B cell (primary cell): ENCODE data around the gene MED16. TPM values are rescaled to one million over a fixed set of nuclear protein-coding genes. Genes with fewer than 3 reads are reported as not detected.

Source experiments
- ATAC-seq: fragments of 200-7000 bp; cut with Tn5 transposase; one replicate; pipeline ENCODE4 v1.10.0; 2021; ENCODE audit warnings: low read depth, mild to moderate bottlenecking, moderate number of reproducible peaks, moderate library complexity
- CTCF ChIA-PET: fragments of 350-600 bp; sonication (Branson Sonifier 250); formaldehyde crosslinking; loops from one replicate; lab custom pipeline; 2021; ENCODE audit warnings: antibody characterized with exemption, inconsistent platforms; lab: Charles Lee
- POLR2A ChIA-PET: fragments of 350-600 bp; sonication (Branson Sonifier 250); formaldehyde crosslinking; loops from one replicate; lab custom pipeline; 2021; ENCODE audit warnings: antibody characterized with exemption; lab: Charles Lee
- DNase-seq: peaks from one replicate; pipeline ENCODE4 v3.0.0; 2013
- H2AFZ ChIP-seq: 2 replicates; pipeline ENCODE4 v1.6.1; 2012; ENCODE audit warnings: mild to moderate bottlenecking, low read depth, low read length; ENCODE audit not compliant: insufficient read depth, poor library complexity, severe bottlenecking
- H3K27ac ChIP-seq, 2 donors: 1 replicate in 1 of 2; 2 replicates in 1 of 2; pipeline ENCODE4 v1.5.1; 2012 to 2013; ENCODE audit warnings: low read length in 2 of 2, mild to moderate bottlenecking in 2 of 2, moderate library complexity in 1 of 2
- H3K27me3 ChIP-seq, 4 experiments: fragments of 200-600 bp in 1 of 4; sonication (generic) in 1 of 4; replicated peaks in 1 of 4; 1 replicate in 2 of 4; 2 replicates in 2 of 4; pipeline versions ENCODE4 v1.6.1 to v1.7.0; 2013 to 2016; ENCODE audit warnings: low read length in 3 of 4, mild to moderate bottlenecking in 2 of 4, mixed read lengths in 1 of 4, moderate library complexity in 1 of 4; ENCODE audit not compliant: insufficient read depth in 4 of 4, control insufficient read depth in 3 of 4; ENCODE audit errors: control extremely low read depth in 1 of 4
- H3K36me3 ChIP-seq, 2 experiments: replicated peaks in 1 of 2; 1 replicate in 1 of 2; 2 replicates in 1 of 2; pipeline versions ENCODE4 v1.6.1 to v1.7.1; 2013; ENCODE audit warnings: low read length in 1 of 2; ENCODE audit not compliant: insufficient read depth in 2 of 2, control insufficient read depth in 1 of 2; ENCODE audit errors: control extremely low read depth in 1 of 2, extremely low read depth in 1 of 2
- H3K4me1 ChIP-seq, 2 donors: fragments of 200-600 bp in 1 of 2; sonication (generic) in 1 of 2; 1 replicate in 1 of 2; 2 replicates in 1 of 2; pipeline versions ENCODE4 v1.5.1 to v1.6.1; 2013 to 2017; ENCODE audit warnings: low read length in 2 of 2; ENCODE audit not compliant: control insufficient read depth in 2 of 2, insufficient read depth in 2 of 2
- H3K4me2 ChIP-seq: replicated peaks from 2 replicates; pipeline ENCODE3; 2012; ENCODE audit warnings: mild to moderate bottlenecking, low read depth, low read length; ENCODE audit not compliant: poor library complexity, severe bottlenecking
- H3K4me3 ChIP-seq, 5 experiments: fragments of 200-600 bp in 1 of 5; sonication (generic) in 1 of 5; 1 replicate in 3 of 5; 2 replicates in 2 of 5; pipeline versions ENCODE4 v1.5.1 to v1.7.0; 2011 to 2016; ENCODE audit warnings: low read length in 4 of 5, mild to moderate bottlenecking in 4 of 5, low read depth in 2 of 5, control low read depth in 1 of 5, moderate library complexity in 1 of 5; ENCODE audit not compliant: insufficient read depth in 1 of 5; ENCODE audit errors: control extremely low read depth in 1 of 5, extremely low read depth in 1 of 5
- H3K79me2 ChIP-seq: fragments of 200-600 bp; sonication (generic); one replicate; pipeline ENCODE4 v1.6.0; 2016; ENCODE audit warnings: low read length; ENCODE audit not compliant: control insufficient read depth, insufficient read depth
- H3K9ac ChIP-seq: fragments of 200-600 bp; sonication (generic); 2 replicates; pipeline ENCODE4 v1.6.1; 2017; ENCODE audit warnings: mild to moderate bottlenecking, low read length, moderate library complexity
- H3K9me3 ChIP-seq, 3 donors: one replicate each; pipeline versions ENCODE4 v1.6.1 to v1.7.1; 2013; ENCODE audit warnings: low read length in 2 of 3; ENCODE audit not compliant: control insufficient read depth in 2 of 3, insufficient read depth in 1 of 3; ENCODE audit errors: control extremely low read depth in 1 of 3
- H4K20me1 ChIP-seq: 2 replicates; pipeline ENCODE4 v1.6.0; 2012; ENCODE audit warnings: mild to moderate bottlenecking, low read length; ENCODE audit not compliant: insufficient read depth, control insufficient read depth, poor library complexity, severe bottlenecking
- H3K27ac Mint-ChIP-seq: one replicate; pipeline ENCODE4 v1.8.0; 2021; ENCODE audit warnings: mixed read lengths
- H3K27me3 Mint-ChIP-seq: one replicate; pipeline ENCODE4 v1.8.0; 2021; ENCODE audit warnings: mixed read lengths
- H3K4me1 Mint-ChIP-seq: one replicate; pipeline ENCODE4 v1.8.0; 2021; ENCODE audit warnings: mixed read lengths
- H3K4me3 Mint-ChIP-seq: one replicate; pipeline ENCODE4 v1.8.0; 2021; ENCODE audit warnings: mixed read lengths
- H3K9me3 Mint-ChIP-seq: one replicate; pipeline ENCODE4 v1.8.0; 2022; ENCODE audit warnings: mixed read lengths; ENCODE audit not compliant: insufficient read depth
- EZH2 ChIP-seq: IDR thresholded peaks from 2 replicates; pipeline ENCODE4 v1.6.1; 2012; ENCODE audit warnings: borderline replicate concordance, low read depth, mild to moderate bottlenecking, moderate library complexity, low read length; ENCODE audit not compliant: insufficient read depth, poor library complexity, severe bottlenecking
- WGBS: methylation state at CpG from one replicate; pipeline ENCODE4 v1.1.5; 2013; ENCODE audit warnings: missing lambda C conversion rate; ENCODE audit not compliant: insufficient coverage; 5-methylcytosine and 5-hydroxymethylcytosine counted together
- intact Hi-C: fragments of 100-400 bp; cut with micrococcal nuclease; formaldehyde crosslinking; loops from one replicate; pipeline ENCODE4 v1.10.0; 2022
- polyA plus RNA-seq: library from polyadenylated mRNA; depleted of rRNA; stranded (reverse); fragments of >200 nt; gene quantifications from 2 replicates; pipeline ENCODE4 v1.2.3, GENCODE V29; 2012
- total RNA-seq, 2 donors: library from RNA; stranded (reverse); fragments of 120-200 nt in 1 of 2; gene quantifications; 1 replicate in 1 of 2; 2 replicates in 1 of 2; pipeline versions ENCODE4 v1.2.3 to v1.2.4, GENCODE V29; 2013 to 2022
- TF ChIP-seq, protein P1 (sequence below): fragments of 200-600 bp; IDR thresholded peaks from one replicate; pipeline ENCODE4 v1.8.0; 2022; ENCODE audit warnings: antibody characterized with exemption, mild to moderate bottlenecking

The MED16 gene
- total and polyA plus RNA-seq, 2 donors (not counting 1 experiment from before 2014, with no cell fraction given) = 85.0 to 85.3 TPM

DNA sequence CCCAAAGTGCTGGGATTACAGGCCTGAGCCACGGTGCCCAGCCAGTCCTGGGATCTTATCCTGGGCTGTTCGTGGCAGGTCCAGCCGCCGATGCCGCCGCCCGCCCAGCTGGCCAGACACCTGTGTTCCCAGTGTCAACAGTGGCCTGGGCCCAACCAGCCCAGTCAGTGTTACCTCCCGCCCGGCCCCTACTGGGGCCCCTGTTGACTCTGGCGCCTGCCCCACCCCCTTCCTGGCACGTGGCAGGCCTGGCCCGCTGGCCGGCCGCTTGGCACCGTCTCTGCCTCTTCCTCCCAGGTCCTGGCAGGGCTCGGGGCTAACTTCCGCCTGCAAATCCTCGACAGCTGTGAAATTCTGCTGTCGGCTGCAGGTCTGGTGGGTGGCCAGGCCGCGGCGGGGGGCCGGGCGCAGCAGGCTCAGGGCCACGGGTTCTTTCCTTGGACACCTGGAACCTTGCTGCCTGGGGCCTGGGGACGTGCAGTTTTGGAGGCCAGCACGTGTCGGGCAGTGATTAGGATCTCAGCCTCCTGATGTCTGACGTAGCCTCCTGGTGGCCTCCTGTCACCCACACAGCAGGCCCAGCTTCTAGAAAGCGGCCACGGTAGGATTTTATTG is 42.0 kb upstream of the MED16 start:
- Histone ChIP-seq H2AFZ (no peak overlapping the region), H3K4me2 (peak overlapping the region; percentile 49), H3K27me3 (no peaks in the 10 kb centered on the region), H3K27ac (peak overlapping the region in 1 of 2 donors; percentile 23), H3K4me3 (no peak overlapping the region), H3K4me1 (peaks cover 24 to 56% of the 10 kb centered on the region in 2 donors), H4K20me1 (peaks cover 29% of the 10 kb centered on the region), H3K79me2 (peaks cover 45% of the 10 kb centered on the region), H3K9ac (no peak overlapping the region), H3K36me3 (peaks cover 2 to 3% of the 10 kb centered on the region in 2 experiments), H3K9me3 (peaks cover 0 to 12% (median 3%) of the 10 kb centered on the region in 3 donors)
- no peaks in the 10 kb centered on the region for H3K27me3 Mint-ChIP-seq
- POLR2A ChIA-PET = interaction anchor here (0.6 kb wide), 1 partner anchor 53 kb away, joined by 6 read pairs; no protein-coding TSS in a partner anchor
- intact Hi-C loops = no loop called here
- DNase-seq (peak; percentile 46), ATAC-seq (peak; percentile 50)
- H3K4me3 Mint-ChIP-seq = no peak overlapping the region
- peaks cover 38% of the 10 kb centered on the region for H3K4me1 Mint-ChIP-seq
- TF ChIP-seq, protein P1, sequence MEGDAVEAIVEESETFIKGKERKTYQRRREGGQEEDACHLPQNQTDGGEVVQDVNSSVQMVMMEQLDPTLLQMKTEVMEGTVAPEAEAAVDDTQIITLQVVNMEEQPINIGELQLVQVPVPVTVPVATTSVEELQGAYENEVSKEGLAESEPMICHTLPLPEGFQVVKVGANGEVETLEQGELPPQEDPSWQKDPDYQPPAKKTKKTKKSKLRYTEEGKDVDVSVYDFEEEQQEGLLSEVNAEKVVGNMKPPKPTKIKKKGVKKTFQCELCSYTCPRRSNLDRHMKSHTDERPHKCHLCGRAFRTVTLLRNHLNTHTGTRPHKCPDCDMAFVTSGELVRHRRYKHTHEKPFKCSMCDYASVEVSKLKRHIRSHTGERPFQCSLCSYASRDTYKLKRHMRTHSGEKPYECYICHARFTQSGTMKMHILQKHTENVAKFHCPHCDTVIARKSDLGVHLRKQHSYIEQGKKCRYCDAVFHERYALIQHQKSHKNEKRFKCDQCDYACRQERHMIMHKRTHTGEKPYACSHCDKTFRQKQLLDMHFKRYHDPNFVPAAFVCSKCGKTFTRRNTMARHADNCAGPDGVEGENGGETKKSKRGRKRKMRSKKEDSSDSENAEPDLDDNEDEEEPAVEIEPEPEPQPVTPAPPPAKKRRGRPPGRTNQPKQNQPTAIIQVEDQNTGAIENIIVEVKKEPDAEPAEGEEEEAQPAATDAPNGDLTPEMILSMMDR = no peak
- no peak for TF ChIP-seq EZH2
- CTCF ChIA-PET = no interaction called here
- peaks cover 2% of the 10 kb centered on the region for H3K9me3 Mint-ChIP-seq
- 40% methylated on average over 30 of the region's 31 CpGs for WGBS
- H3K27ac Mint-ChIP-seq = peak overlapping the region; percentile 61

DNA sequence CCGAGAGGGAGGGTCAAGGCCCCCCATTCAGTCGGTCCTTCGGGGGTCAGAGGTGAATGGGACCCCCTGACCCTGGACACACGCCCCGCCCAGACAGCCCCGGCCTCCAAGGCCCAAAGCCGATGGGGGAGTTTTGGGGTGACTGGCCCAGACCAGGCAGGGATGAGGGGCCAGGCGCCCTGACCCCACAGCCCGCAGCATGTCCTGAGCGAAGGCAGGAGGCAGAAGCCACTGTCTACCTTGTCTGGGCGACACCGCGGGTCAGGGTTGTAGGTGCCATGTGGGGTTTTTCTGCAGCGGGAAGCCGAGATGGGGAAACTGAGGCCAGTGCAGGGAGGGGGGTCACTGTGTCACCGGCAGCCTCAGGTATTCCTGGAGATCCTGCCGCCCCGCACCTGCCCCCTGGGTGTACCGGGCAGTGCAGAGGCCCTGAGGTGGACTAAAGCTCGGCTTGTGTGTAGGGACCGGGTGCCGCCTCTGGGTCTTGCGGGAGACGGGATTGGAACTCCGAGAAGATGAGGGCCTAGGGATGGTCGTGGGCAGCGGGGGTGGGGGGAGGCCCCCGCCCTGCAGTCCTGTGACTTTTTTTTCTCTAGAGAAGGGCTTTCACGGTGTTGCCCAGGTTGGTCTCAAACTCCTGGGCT is 41.3 kb upstream of the MED16 start:
- POLR2A ChIA-PET = no interaction called here
- DNase-seq (no peak), ATAC-seq (no peak)
- peaks cover 25% of the 10 kb centered on the region for H4K20me1 ChIP-seq
- H3K4me3 ChIP-seq = no peak overlapping the region
- 92% methylated on average over 29 of the region's 29 CpGs for WGBS
- no peak overlapping the region for H3K27ac Mint-ChIP-seq
- peaks cover 32% of the 10 kb centered on the region for H3K4me1 Mint-ChIP-seq
- no peak overlapping the region for H3K9ac ChIP-seq
- peaks cover 2% of the 10 kb centered on the region for H3K9me3 Mint-ChIP-seq
- H3K4me1 ChIP-seq = peaks cover 24 to 51% of the 10 kb centered on the region in 2 donors
- H2AFZ ChIP-seq = no peak overlapping the region
- H3K27ac ChIP-seq = peak overlapping the region in 1 of 2 donors; percentile 23
- H3K27me3 ChIP-seq = no peaks in the 10 kb centered on the region
- TF ChIP-seq, protein P1 = no peak
- no peak for TF ChIP-seq EZH2
- H3K4me2 ChIP-seq = peak overlapping the region; percentile 49
- H3K79me2 ChIP-seq = peaks cover 38% of the 10 kb centered on the region
- CTCF ChIA-PET = no interaction called here
- H3K36me3 ChIP-seq = peaks cover 2 to 3% of the 10 kb centered on the region in 2 experiments
- peaks cover 0 to 12% (median 3%) of the 10 kb centered on the region in 3 donors for H3K9me3 ChIP-seq
- intact Hi-C loops = no loop called here
- H3K4me3 Mint-ChIP-seq = no peak overlapping the region
- no peaks in the 10 kb centered on the region for H3K27me3 Mint-ChIP-seq
